ENCODE results near the gene CFAP70.

DNA sequence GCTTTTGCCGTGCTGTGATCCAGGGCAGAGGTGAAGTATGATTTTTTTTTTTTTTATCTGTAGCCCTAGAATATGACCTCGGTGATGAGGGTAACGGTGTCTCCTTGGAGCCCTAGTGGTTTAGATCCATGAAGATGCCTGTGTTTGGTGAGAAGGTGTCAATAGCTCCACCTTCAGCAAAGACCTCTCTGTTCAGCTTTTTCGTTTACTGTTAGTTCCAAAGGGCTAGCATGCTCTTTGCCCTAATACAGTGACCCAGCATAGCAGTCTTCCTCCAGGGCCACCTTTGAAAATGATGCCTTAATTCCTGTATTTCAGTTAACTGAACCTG lies 105.5 kb downstream of the CFAP70 start:
- TF ChIP-seq, protein P1, sequence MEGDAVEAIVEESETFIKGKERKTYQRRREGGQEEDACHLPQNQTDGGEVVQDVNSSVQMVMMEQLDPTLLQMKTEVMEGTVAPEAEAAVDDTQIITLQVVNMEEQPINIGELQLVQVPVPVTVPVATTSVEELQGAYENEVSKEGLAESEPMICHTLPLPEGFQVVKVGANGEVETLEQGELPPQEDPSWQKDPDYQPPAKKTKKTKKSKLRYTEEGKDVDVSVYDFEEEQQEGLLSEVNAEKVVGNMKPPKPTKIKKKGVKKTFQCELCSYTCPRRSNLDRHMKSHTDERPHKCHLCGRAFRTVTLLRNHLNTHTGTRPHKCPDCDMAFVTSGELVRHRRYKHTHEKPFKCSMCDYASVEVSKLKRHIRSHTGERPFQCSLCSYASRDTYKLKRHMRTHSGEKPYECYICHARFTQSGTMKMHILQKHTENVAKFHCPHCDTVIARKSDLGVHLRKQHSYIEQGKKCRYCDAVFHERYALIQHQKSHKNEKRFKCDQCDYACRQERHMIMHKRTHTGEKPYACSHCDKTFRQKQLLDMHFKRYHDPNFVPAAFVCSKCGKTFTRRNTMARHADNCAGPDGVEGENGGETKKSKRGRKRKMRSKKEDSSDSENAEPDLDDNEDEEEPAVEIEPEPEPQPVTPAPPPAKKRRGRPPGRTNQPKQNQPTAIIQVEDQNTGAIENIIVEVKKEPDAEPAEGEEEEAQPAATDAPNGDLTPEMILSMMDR (IDR thresholded peaks at IDR 0.05), result no peak
- TF ChIP-seq POLR2A (IDR thresholded peaks at IDR 0.05), result no peak

Measured in prostate gland (tissue), 2 donors.